HG02870 (cell line): ENCODE data around the gene LRRC47.
A peak's percentile ranks its signal among the peaks of the same experiment; 100 is the strongest.

Source experiments
- ATAC-seq: cut with Tn5 transposase; IDR thresholded peaks from one replicate; pipeline ENCODE4 v1.9.1; 2021; ENCODE audit warnings: mild to moderate bottlenecking, moderate library complexity; ENCODE audit not compliant: unreplicated experiment

LRRC47 gene

GRCh38 chr1:3796215-3797061, at the start of gene LRRC47:
TSS of gene LRRC47 (minus strand) at chr1:3796498. CDS start at chr1:3796476, 22 bp downstream.
- ATAC-seq, result peak; percentile 90

GRCh38 chr1:3842912-3843311, 46.6 kb upstream of the LRRC47 start:
- ATAC-seq, result no peak

- ATAC-seq, result no peak
Measured at GRCh38 chr1:3841491-3841890, 45.2 kb upstream of the LRRC47 start.

- no peak for ATAC-seq
Measured at GRCh38 chr1:3838788-3839187, 42.5 kb upstream of the LRRC47 start.

- ATAC-seq, result no peak
Measured at GRCh38 chr1:3837685-3838084, 41.4 kb upstream of the LRRC47 start.

- ATAC-seq, result no peak
Measured at GRCh38 chr1:3837200-3837599, 40.9 kb upstream of the LRRC47 start.

GRCh38 chr1:3836421-3836820, 40.1 kb upstream of the LRRC47 start:
- no peak for ATAC-seq

- no peak for ATAC-seq
Measured at GRCh38 chr1:3834701-3835100, 38.4 kb upstream of the LRRC47 start.

GRCh38 chr1:3831689-3832088, 35.4 kb upstream of the LRRC47 start:
- ATAC-seq, result no peak

GRCh38 chr1:3828391-3828790, 32.1 kb upstream of the LRRC47 start:
- ATAC-seq, result no peak

GRCh38 chr1:3827813-3828307, 31.6 kb upstream of the LRRC47 start:
- ATAC-seq, result no peak

GRCh38 chr1:3825356-3825755, 29.1 kb upstream of the LRRC47 start:
- no peak for ATAC-seq

- ATAC-seq, result no peak
Measured at GRCh38 chr1:3824650-3825049, 28.4 kb upstream of the LRRC47 start.

- ATAC-seq, result no peak
Measured at GRCh38 chr1:3822421-3822820, 26.1 kb upstream of the LRRC47 start.

- ATAC-seq, result no peak
Measured at GRCh38 chr1:3821908-3822307, 25.6 kb upstream of the LRRC47 start.

- ATAC-seq, result no peak
Measured at GRCh38 chr1:3821447-3821846, 25.1 kb upstream of the LRRC47 start.

- ATAC-seq, result no peak
Measured at GRCh38 chr1:3821004-3821403, 24.7 kb upstream of the LRRC47 start.

- no peak for ATAC-seq
Measured at GRCh38 chr1:3820316-3820715, 24.0 kb upstream of the LRRC47 start.

GRCh38 chr1:3819771-3820200, 23.5 kb upstream of the LRRC47 start:
- ATAC-seq, result no peak

- ATAC-seq, result no peak
Measured at GRCh38 chr1:3817821-3818597, 21.7 kb upstream of the LRRC47 start.

GRCh38 chr1:3817138-3817740, 20.9 kb upstream of the LRRC47 start:
- no peak for ATAC-seq
